ENCODE data around the gene SYNDIG1.

The SYNDIG1 gene

GRCh38 chr20:24572140-24572539 is 102.7 kb downstream of the SYNDIG1 start:
- DNase-seq, result no peak

GRCh38 chr20:24572862-24573261 is 103.4 kb downstream of the SYNDIG1 start:
- DNase-seq, result no peak

GRCh38 chr20:24573557-24573956 is 104.1 kb downstream of the SYNDIG1 start:
- no peak for DNase-seq

- no peak for DNase-seq
Measured at GRCh38 chr20:24574307-24574706, 104.9 kb downstream of the SYNDIG1 start.

- DNase-seq, result no peak
Measured at GRCh38 chr20:24574797-24575196, 105.4 kb downstream of the SYNDIG1 start.

- DNase-seq, result no peak
Measured at GRCh38 chr20:24575811-24576210, 106.4 kb downstream of the SYNDIG1 start.

- DNase-seq, result no peak
Measured at GRCh38 chr20:24576447-24576846, 107.0 kb downstream of the SYNDIG1 start.

GRCh38 chr20:24577271-24577909 is 108.0 kb downstream of the SYNDIG1 start:
- DNase-seq, result no peak

GRCh38 chr20:24578567-24579415 is 109.4 kb downstream of the SYNDIG1 start:
- DNase-seq, result no peak

- no peak for DNase-seq
Measured at GRCh38 chr20:24579475-24579874, 110.0 kb downstream of the SYNDIG1 start.

GRCh38 chr20:24580006-24580405 is 110.6 kb downstream of the SYNDIG1 start:
- DNase-seq, result no peak

- no peak for DNase-seq
Measured at GRCh38 chr20:24580855-24581254, 111.4 kb downstream of the SYNDIG1 start.

GRCh38 chr20:24581443-24582170 is 112.2 kb downstream of the SYNDIG1 start:
- no peak for DNase-seq

GRCh38 chr20:24582373-24583168 is 113.1 kb downstream of the SYNDIG1 start:
- no peak for DNase-seq

- no peak for DNase-seq
Measured at GRCh38 chr20:24583169-24583792, 113.9 kb downstream of the SYNDIG1 start.

GRCh38 chr20:24584078-24584477 is 114.6 kb downstream of the SYNDIG1 start:
- no peak for DNase-seq

GRCh38 chr20:24584538-24585356 is 115.3 kb downstream of the SYNDIG1 start:
- DNase-seq, result no peak

- DNase-seq, result no peak
Measured at GRCh38 chr20:24585796-24586522, 116.5 kb downstream of the SYNDIG1 start.

GRCh38 chr20:24586523-24586840 is 117.1 kb downstream of the SYNDIG1 start:
- DNase-seq, result no peak

GRCh38 chr20:24587384-24588046 is 118.1 kb downstream of the SYNDIG1 start:
- DNase-seq, result no peak
